Right kidney (tissue), 1 donor: Measurements from ENCODE around the gene NTM.

ENCODE experiments used
- DNase-seq: peaks from one replicate; pipeline ENCODE4 v3.0.0-alpha.2; 2016

Gene NTM

DNA sequence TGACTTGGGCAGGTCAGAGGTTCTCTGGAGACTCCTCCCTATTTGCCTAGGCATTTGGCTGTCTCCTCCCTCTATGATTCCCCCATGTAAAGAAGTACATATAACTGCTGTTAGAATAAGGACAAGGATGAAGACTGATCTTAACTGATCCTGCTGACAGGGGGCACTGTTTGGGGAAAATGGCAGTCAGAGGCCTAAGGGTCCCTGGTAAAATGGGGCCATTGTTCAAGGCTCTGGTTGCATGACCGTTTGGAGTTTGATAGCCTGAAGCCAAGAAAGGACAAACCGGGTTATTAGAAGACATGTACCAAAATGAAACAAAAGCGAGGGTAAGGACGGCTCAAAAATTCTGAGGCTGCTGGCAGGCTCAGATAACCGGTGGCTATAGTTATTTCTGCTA, 712.2 kb downstream of the NTM start:
- DNase-seq: no peak

DNA sequence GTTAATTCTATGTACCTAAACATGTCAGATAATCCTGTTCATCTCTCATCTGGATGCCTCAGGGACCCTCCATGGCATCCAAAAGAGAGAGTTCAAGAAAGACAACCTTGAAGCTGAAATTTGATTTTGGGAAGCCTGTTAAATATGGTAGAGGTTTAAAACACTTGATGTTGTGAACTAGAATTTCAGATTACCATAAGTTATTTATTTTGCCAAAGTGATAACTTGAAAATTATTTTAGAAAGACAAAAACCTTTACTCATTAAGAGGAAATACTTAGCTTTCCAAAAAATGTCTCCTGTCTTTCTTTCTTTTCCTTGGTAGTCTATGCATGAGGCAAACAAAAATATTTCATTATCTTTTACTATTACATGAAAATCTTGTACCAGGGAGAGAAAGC, 714.0 kb downstream of the NTM start:
- DNase-seq: no peak

DNA sequence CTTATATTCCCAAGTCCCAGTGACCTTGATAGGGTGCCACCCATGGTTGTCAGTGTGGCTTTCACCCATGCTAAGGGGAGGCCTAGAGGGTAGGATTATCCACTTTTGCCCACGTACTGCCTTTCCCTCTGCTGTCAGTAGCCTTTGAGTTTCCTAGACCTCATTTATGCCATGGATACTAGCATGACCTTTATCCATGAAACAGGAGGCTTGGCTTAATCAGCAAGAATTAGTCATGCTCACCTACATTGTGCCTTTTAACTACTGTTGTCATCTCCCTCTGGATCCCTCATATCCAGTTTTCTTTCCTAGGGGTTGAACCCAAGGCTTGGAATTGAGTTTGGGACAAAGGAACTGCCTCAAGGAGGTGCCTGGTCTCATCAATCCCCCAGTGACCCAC, 716.7 kb downstream of the NTM start:
- DNase-seq: no peak

DNA sequence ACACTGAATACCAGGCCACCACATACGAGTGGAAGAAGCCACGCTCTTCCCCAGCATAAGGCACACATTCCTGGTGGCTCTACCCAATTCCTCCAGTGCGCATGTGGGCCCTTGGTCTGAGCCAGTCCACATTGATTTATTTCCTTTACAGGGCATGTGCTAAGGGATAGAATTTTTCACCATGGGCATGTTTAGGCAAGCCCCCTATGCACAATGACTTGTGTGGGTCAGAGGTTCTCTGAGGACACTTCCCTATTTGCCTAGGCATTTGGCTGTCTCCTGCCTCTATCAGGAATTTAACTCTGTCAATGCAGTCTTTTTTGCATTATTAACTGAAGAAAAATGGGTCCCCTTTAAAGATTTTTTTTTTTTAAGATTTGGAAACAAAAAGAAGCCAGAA, 718.1 kb downstream of the NTM start:
- no peak for DNase-seq

DNA sequence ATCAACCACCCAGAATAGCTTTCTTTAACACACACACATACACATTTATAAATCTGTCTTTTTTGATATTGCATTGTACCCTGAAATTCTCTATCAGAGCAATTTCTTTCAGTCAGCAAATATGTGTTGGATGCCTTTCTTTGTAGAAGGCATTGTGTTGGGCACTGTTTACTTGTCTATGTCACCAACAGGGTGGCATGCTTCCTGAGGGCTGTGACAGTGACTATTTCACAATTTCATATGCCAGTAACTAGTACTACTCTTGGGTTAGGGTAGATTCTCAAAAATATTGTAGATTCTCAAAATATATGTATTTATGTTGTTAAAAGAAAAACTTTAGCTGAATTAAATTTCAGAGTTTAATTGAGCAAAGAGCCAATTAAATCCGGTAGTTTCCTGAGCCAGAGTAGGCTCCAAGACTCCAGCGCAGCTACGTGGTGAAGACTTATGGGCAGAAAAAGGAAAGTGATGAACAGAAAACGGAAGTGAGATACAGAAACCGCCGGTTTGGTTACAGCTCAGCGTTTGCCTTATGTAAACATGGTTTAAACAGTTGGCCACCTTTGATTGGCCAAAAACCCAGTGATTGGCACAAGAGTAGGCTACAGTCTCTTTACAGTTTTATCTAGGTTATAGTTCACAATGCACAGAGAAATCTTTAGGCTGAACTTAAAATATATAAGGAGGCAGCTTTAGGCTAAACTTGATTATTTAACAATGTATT, 723.3 kb downstream of the NTM start:
- DNase-seq: no peak

DNA sequence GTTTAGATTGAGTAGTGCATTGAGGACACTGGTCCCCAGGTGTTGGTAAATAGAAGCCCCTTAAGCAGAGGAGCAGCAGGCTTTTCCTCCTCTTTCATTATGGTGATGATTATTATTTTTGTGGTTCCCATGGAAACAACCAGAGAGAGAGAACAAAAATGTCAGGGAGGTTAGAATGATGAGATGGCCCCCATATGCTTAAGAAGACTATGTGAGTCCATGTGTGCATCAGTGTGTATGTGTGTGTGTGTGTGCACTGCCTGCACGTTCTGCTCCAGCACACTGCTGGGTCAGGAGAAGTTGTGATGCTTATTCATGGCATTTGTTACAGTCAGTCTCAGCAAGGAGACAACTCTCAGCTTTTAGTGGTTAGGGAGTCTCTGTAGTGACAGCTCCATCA, 724.2 kb downstream of the NTM start:
- no peak for DNase-seq

DNA sequence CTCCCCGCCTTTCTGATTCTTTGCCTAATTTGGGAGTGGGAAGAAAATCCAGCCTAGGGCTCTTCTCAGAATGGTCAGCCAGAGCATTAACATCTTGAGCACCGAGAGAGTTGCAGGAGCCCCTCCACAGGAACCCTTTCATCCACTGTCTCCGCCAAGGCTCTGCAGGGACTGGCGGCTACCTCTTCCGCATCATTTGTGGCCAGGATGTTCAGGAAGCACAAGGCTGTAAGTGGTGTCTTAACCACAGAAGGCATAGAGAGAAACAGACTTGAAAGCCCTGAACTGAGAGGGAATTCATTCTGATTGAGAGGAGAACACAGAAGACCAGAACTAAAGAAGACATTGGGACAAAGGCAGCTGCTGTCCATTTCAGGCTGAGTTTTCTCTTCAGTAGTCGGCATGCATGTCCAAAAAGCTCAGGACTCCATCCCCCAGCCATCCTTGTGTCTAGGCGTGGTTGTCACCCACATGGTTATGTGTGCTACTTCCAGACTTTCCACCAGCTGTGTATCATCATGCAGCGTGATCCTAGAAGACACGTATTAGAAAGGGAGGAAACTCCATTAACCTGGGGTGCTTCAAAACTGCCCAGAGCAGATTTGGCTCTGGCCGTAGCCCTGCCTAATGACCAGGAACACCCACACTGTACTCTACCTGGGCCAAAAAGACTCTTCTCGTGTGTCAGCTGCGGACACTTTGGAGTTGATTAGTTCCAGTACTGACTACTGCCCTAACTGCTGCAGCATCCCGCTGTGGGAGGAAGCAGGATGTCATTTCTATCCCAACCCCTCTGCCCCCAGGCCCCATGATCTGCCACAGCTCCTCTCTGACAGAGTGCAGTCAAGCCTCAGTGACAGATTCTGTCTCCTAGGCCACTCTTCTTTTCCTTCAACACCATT, 725.1 kb downstream of the NTM start:
- DNase-seq: no peak

DNA sequence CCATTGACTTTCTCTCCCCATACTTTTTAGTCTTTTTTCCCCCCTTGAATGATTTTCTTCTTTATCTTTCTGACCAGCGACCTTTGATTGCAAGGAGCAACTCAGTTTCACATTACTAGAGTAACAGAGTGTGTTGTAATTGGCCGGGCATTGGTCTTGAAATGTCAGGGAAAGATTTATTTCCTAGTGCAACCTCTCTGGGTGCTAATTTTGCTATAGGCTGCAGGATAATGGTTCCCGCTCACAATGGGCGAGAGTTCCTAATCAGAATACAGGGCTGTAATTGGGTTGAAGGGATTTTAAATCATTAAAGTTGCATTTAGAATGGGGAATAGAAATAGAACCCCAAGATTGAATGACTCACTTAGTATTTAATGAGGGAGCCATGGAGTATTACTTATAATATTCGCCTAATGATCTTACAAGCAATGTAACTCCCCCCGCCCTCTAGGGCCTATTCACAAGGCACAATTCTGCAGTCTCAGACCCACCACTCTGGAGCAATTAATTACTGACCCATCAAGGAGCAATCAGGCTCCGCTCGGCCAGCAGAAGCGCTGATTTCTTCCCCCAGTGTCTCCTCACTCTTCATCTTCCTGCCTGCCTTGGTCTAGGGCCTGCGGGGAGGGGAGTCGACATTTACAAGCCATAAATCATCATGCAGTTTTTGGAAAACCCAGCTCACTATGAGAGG, 725.9 kb downstream of the NTM start:
- DNase-seq: no peak

DNA sequence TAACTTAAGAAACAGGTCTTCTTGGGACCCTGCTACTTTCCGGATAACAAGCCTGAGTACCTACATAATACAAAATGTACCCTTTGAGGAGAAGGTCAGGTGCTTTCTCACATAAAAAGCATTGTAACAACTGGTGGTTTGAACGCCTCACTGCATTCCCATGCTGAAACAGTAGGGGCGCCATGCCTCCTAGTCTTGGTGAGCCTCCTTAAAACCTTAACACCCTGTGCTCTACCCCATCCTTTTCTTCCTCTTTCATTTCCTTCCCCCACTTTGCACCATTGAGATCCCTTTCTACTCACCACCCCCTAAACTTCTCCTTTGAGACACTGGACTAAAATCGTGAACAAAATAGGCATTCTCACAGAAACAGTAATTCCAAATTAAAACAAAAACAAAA, 729.3 kb downstream of the NTM start:
- no peak for DNase-seq

DNA sequence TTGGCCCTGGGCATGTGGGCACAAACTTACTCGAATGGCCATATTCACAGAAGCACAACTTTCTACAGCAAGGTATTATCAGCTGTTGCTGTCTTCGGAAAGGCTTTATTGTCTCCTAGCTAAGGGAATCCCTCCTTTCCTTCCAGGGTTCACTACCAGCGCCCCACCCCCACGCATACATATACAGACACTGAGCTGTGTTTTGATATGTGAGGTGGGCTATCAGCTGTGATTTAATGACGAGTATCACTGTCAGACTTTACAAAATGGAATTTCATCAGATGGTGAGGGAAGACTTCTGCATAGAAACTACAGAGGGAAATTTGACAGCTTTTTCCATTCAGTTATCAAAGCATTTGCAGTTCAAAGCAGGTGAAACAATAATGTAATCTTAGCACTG, 730.2 kb downstream of the NTM start:
- no peak for DNase-seq

DNA sequence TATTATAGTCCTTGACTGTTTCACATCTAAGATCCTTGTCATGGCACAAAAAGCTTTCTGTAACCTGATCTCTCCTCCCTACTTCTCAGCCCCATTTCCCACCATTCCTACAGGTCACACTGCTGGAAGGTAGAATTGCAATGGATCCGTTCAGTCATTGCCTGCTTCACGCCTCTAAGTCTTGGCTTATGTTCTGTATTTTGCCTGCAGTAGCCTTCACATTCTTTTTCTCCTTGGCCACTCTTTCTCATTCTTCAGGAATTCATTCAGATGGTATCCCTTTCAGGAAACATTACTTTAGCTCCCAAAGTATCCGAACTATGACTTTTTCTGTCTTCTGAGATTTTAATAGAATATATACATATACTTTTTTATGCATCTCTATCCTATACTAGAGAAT, 731.5 kb downstream of the NTM start:
- DNase-seq: no peak

DNA sequence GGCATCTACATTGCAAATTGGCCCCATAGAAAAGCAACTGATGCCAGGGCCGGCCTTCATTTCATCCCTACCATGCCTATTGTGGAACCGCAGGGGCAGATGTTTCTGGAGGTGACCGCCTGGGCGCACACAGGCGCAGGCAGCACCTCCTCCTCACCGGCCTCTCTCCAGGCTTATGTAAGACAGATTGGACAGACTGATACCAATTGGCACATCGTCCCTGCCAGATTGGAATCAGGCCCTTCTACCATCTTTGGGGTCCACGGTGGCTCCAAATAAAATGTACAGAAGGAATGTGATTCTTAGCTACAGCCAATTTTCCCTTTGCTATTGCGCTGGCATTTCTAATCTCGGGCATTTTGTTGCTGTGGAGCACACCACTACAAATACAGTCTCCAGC, 732.6 kb downstream of the NTM start:
- no peak for DNase-seq

DNA sequence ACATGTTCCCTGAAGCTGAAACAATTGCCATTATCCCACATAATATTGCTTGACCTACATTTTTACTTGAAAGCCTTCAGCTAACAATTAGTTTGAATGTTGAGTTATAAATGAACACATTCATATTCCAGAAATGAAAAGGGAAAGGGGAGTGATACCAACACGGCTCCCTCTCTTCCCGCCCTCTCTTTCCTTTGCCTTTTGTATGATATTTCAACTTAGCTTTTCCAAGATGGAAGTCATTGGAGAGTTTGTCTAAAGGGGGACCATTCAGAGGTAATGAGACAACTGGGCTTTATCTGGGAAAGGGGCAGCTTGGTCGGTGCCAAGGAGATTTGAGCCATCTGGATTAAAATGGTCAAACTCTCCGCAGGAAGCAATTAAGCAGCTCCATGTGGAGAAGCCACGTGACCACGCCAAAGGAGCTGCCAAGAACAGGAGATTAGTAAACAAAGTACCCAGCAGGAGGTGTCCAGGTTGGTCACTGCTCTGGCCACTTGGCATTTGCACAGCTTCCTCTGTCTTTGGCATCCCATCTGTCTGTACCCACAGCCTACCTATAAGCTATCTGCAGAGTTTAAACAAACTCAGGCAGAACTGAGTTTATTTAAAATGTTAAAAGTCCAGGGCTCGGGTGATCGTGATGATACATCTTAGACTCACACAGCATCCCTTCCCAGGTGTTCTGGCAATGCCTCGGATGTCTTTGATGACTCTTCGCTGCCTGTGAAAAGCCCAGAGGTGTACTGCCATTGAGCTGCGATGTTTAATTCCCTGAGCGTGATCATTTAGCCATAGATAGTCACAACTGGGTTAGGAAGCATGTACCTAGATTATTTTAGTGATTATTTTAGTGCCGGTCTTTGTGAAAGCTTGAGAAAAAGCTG, 735.9 kb downstream of the NTM start:
- no peak for DNase-seq

DNA sequence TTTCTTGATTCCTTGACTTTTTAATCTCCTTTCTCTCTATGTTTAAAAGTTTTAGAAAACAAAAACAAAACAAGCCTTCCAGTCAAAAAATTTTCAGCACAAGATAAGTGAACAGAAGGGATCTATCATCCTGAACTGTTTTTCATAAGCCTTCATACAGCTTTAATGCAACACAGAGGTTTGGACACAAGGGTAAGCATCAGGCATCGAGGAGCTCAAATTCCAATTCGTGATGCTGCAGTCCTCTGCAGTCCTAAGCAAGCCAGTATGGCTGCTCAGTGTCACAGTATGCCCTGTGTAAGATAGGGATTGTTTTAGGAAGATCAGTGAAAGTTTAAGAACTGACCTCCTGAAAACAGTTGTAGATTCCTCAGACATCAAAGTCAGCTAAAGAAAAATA, 740.9 kb downstream of the NTM start:
- no peak for DNase-seq

DNA sequence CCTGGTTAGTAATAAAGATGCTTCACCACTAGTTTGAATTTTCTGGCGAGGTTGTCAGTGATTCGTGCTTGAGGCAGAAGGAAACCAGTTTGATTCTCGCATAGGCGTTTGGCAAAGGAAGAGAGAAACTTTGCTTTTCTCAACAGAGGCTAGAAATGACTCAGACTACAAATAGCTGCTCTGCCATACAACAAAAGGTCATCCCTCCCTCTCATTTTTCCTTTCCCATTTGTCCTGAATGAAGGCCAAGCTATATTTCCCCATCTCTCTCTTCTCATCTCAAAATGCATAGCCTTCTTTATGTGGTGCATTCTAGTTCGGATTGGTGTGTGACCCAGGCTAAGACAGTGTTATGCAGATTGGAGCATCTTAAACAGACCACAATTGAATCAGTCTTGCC, 741.4 kb downstream of the NTM start:
- no peak for DNase-seq

DNA sequence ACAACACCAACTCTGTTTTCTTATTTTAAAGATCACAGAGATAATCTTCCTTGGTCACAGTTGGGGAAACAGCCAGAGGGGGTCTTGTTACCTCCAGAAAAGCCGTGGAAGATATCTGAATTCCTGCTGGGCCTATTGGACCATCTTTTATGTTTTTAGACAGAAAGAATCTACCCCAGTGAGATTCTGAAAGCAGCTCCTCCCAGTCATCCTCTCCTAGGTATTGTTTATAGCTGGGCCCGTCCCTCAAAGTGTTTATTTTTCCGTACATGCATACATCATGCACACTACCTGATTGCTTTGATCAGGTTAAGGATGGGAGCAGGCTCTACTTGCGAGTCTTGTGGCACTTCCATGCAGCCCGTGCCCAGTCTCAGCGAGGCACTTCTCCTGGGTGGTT, 742.4 kb downstream of the NTM start:
- DNase-seq: no peak

DNA sequence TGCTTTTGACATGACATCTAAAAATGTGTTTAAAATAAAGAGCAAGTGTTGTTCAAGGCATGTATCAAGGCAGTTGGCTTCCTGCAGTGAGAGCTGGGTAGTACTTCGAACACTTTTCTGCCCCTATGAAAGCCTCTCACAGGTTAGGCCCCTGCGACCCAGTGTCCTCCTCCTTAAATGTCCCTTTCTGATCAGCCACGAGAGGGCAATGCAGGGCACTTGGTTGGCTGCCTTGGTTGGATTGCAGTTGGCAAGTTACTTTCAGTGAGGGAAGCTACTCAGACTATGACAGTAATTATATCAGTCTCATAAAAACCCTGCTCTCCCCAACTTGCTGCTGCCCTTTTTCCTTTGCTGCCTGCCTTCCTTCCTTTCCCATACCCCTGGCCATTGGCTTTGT, 743.8 kb downstream of the NTM start:
- no peak for DNase-seq

DNA sequence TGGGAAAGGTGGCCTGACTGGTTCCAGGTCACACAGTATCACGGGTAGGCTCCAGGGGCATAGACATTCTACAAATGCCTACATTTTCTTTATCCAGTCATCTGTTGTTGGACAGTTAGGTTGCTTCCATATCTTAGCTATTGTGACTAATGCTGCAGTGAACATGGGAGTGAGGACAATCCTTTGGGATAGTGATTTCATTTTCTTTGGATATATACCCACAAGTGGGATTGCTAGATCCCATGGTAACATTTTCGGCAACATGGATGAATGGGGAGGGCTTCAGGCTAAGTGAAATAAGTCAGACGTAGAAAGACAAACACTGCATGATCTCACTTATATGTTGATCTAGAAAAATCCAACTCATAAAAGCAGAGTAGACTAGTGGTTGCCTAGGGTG, 744.3 kb downstream of the NTM start:
- no peak for DNase-seq

DNA sequence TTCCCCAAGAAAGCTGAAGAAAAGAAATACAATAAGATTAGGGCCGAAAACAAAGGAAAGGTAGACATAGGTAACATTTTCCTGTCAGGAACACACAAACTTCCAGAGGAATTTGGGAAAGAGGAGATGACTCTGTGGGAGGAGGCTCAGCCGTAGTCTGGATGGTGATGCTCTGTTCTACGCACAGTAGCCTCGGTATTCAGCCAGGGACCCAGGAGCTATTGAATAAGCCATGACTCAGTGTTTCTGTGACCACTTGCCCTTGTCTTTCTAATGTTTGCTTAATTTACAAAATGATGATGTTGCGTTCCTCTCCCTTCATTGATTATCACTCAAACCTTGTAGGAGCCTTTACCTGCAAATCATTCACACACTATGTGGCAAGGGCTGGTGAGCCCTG, 745.0 kb downstream of the NTM start:
- DNase-seq: no peak

DNA sequence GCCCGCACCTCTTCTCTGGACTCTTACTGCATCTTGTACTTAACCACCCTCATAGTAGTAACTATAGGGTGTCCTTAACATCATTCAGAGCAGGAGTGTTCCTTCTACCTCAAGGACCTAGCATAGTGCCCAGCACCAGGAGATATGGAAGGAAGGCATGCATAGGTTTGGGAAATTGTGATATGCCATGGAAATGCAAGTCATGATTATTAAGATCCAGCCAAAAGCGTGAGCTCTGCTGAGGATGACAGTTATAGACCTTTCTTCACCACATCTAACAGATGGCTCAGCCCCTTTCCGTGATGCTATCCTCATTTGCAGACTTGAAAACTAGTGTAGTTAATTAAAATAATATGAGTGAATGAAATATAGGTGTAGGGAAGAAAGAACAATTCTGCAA, 746.1 kb downstream of the NTM start:
- DNase-seq: no peak

DNA sequence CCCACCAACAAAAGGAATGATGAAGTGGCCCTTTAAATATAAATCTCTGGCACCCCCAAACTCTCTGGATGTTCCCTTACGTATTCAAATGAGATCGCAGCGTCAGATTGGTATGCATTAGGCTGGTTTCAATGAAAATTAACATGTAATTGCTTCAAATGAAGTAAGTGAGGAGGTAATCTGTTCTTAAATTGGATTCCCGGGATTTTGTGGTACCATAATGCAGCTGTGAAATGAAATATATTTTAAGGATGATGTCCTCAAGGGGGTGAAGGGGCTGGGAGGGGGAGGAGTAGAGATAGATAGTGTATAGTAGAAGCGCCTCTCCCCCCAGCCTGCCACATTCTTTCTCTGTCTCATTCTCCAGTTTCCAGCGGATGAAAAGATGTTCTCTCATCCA, 748.2 kb downstream of the NTM start:
- DNase-seq: no peak

DNA sequence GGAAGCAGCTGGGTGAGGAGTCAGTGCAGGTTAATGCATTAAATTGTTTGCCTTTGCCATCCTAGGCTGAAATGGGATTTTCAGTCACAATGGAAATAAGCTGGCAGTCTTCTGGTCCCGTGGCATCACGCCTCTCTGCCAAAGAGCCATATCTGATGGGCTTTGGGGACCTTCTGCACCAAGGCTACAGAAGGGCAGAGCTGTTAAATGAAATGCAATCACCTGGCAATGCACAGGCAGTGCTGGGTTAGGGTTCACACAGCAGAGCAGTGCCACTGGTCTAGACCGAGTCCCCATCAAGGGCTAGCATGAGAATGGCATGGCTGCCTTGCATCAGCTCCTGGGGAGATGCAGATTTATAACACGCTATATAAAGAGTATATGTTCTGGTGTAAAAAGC, 749.2 kb downstream of the NTM start:
- DNase-seq: no peak
